CD14-positive monocyte (primary cell): ENCODE data around the gene RAB25. TPM values are rescaled to one million over a fixed set of nuclear protein-coding genes. Genes with fewer than 3 reads are reported as not detected.

Experiments
- DNase-seq, 3 donors: peaks; one replicate each; pipeline ENCODE4 v3.0.0-alpha.2; 2011 to 2022
- H2AFZ ChIP-seq: 2 replicates; pipeline ENCODE4 v1.6.0; 2012; ENCODE audit warnings: mild to moderate bottlenecking, low read depth, low read length, inconsistent platforms; ENCODE audit not compliant: insufficient read depth, poor library complexity, severe bottlenecking
- H3K27ac ChIP-seq, 2 donors: 1 replicate in 1 of 2; 2 replicates in 1 of 2; pipeline ENCODE4 v1.5.1; 2012 to 2013; ENCODE audit warnings: low read length in 2 of 2, control low read depth in 1 of 2, inconsistent platforms in 1 of 2, low read depth in 1 of 2, mild to moderate bottlenecking in 1 of 2
- H3K27me3 ChIP-seq, 2 donors: one replicate each; pipeline versions ENCODE4 v1.6.0 to v1.6.1; 2011 to 2013; ENCODE audit warnings: low read length in 2 of 2; ENCODE audit not compliant: control insufficient read depth in 2 of 2, insufficient read depth in 2 of 2
- H3K36me3 ChIP-seq, 2 donors: replicated peaks in 1 of 2; 1 replicate in 1 of 2; 2 replicates in 1 of 2; pipeline versions ENCODE4 v1.5.1 to v1.6.1; 2012 to 2013; ENCODE audit warnings: low read length in 2 of 2, control low read depth in 1 of 2, inconsistent platforms in 1 of 2, mild to moderate bottlenecking in 1 of 2; ENCODE audit not compliant: insufficient read depth in 2 of 2, control insufficient read depth in 1 of 2
- H3K4me1 ChIP-seq, 2 donors: 1 replicate in 1 of 2; 2 replicates in 1 of 2; pipeline versions ENCODE4 v1.5.1 to v1.6.1; 2012 to 2013; ENCODE audit warnings: low read length in 2 of 2, control low read depth in 1 of 2, inconsistent platforms in 1 of 2, mild to moderate bottlenecking in 1 of 2, moderate library complexity in 1 of 2; ENCODE audit not compliant: insufficient read depth in 2 of 2, control insufficient read depth in 1 of 2
- H3K4me2 ChIP-seq: replicated peaks from 2 replicates; pipeline ENCODE3; 2012; ENCODE audit warnings: low read length, moderate library complexity, mild to moderate bottlenecking; ENCODE audit not compliant: poor library complexity, severe bottlenecking; ENCODE audit errors: extremely low read depth
- H3K4me3 ChIP-seq, 3 experiments: fragments of 200-600 bp in 1 of 3; sonication (generic) in 1 of 3; replicated peaks in 1 of 3; 1 replicate in 2 of 3; 2 replicates in 1 of 3; pipeline ENCODE4 v1.5.1; 2011 to 2013; ENCODE audit warnings: low read length in 3 of 3, mild to moderate bottlenecking in 3 of 3, control low read depth in 2 of 3, low read depth in 2 of 3, inconsistent platforms in 1 of 3, moderate library complexity in 1 of 3
- H3K79me2 ChIP-seq: 2 replicates; pipeline ENCODE4 v1.6.0; 2012; ENCODE audit warnings: mild to moderate bottlenecking, control low read depth, inconsistent platforms, low read length, moderate library complexity; ENCODE audit not compliant: insufficient read depth
- H3K9ac ChIP-seq: 2 replicates; pipeline ENCODE4 v1.6.0; 2017; ENCODE audit warnings: low read length, mild to moderate bottlenecking; ENCODE audit not compliant: insufficient read depth, poor library complexity, severe bottlenecking
- H3K9me3 ChIP-seq, 2 donors: replicated peaks in 1 of 2; 1 replicate in 1 of 2; 2 replicates in 1 of 2; pipeline versions ENCODE4 v1.5.1 to v1.6.1; 2012 to 2013; ENCODE audit warnings: low read length in 2 of 2, control low read depth in 1 of 2; ENCODE audit not compliant: control insufficient read depth in 1 of 2, insufficient read depth in 1 of 2
- H4K20me1 ChIP-seq: 2 replicates; pipeline ENCODE4 v1.6.0; 2012; ENCODE audit warnings: mild to moderate bottlenecking, low read length, control low read depth, moderate library complexity; ENCODE audit not compliant: insufficient read depth
- H3K27ac Mint-ChIP-seq, 7 donors: one replicate each; pipeline ENCODE4 v1.8.0; 2020; ENCODE audit warnings: mild to moderate bottlenecking in 7 of 7, mixed read lengths in 7 of 7, moderate library complexity in 6 of 7, inconsistent platforms in 2 of 7
- H3K27me3 Mint-ChIP-seq, 3 donors: one replicate each; pipeline ENCODE4 v1.8.0; 2021 to 2022; ENCODE audit warnings: low read depth in 3 of 3, mild to moderate bottlenecking in 3 of 3, mixed read lengths in 3 of 3, moderate library complexity in 3 of 3, inconsistent platforms in 1 of 3
- H3K36me3 Mint-ChIP-seq, 2 donors: one replicate each; pipeline ENCODE4 v1.8.0; 2020; ENCODE audit warnings: mixed read lengths in 2 of 2, inconsistent platforms in 1 of 2, mild to moderate bottlenecking in 1 of 2
- H3K4me1 Mint-ChIP-seq: one replicate; pipeline ENCODE4 v1.8.0; 2020; ENCODE audit warnings: mild to moderate bottlenecking, mixed read lengths
- H3K4me3 Mint-ChIP-seq, 2 donors: one replicate each; pipeline ENCODE4 v1.8.0; 2020; ENCODE audit warnings: mild to moderate bottlenecking in 2 of 2, mixed read lengths in 2 of 2, moderate library complexity in 1 of 2
- H3K9me3 Mint-ChIP-seq, 7 donors: one replicate each; pipeline ENCODE4 v1.8.0; 2020 to 2022; ENCODE audit warnings: mixed read lengths in 7 of 7, mild to moderate bottlenecking in 6 of 7, moderate library complexity in 6 of 7, inconsistent platforms in 2 of 7
- CTCF ChIP-seq: fragments of 200-600 bp; IDR thresholded peaks from one replicate; pipeline ENCODE4 v1.8.0; 2022; ENCODE audit warnings: antibody characterized with exemption, mild to moderate bottlenecking
- WGBS: methylation state at CpG from one replicate; pipeline ENCODE4 v1.1.5; 2013; ENCODE audit warnings: missing lambda C conversion rate; ENCODE audit not compliant: insufficient coverage; 5-methylcytosine and 5-hydroxymethylcytosine counted together
- intact Hi-C, 2 donors: fragments of 100-400 bp; cut with micrococcal nuclease; formaldehyde crosslinking; loops; one replicate each; pipeline versions ENCODE4 v1.15.0 to v1.15.1; 2023
- polyA plus RNA-seq, 3 donors: library from polyadenylated mRNA; depleted of rRNA in 1 of 3; unstranded in 2 of 3; stranded (reverse) in 1 of 3; fragments of 300-500 nt in 2 of 3; fragments of >200 nt in 1 of 3; fragmentation: Illumina TruSeq in 2 of 3; gene quantifications; 1 replicate in 2 of 3; 2 replicates in 1 of 3; pipeline ENCODE4 v1.2.3, GENCODE V29; 2012 to 2021

Gene RAB25
- polyA plus RNA-seq, 3 donors, result 0.23 TPM; not detected in 2

GRCh38 chr1:156020293-156021092, 40.5 kb upstream of the RAB25 start, which contains the start of gene SSR2:
SSR2 (minus strand) TSS chr1:156020951; CDS start chr1:156020167, 784 bp downstream.
- peak within 1 kb of the TSS; percentile 45 to 81 for H3K27ac ChIP-seq

More at GRCh38 chr1:156020293-156021092, 40.5 kb upstream of the RAB25 start, which contains the start of gene SSR2:
- peaks cover 44% of the 10 kb centered on the region for H3K79me2 ChIP-seq
- peak within 1 kb of the TSS; percentile 74 for H2AFZ ChIP-seq
- peak within 1 kb of the TSS; percentile 65 for H3K9ac ChIP-seq
- intact Hi-C loops, result loop anchor here (2.0 to 5.0 kb wide), 2 partner anchors 34 to 37 kb away; partner anchors contain the start of gene LAMTOR2 (in 1 of the 2)
- H3K4me2 ChIP-seq, result peak within 1 kb of the TSS; percentile 95
- DNase-seq, result peak; percentile 80 to 89 (median 87)
- H3K27me3 ChIP-seq, result no peaks in the 10 kb centered on the region
- Mint-ChIP-seq H3K4me3 (peak within 1 kb of the TSS; percentile 91 to 94), H3K27me3 (peaks cover 9 to 10% (median 10%) of the 10 kb centered on the region in 3 donors), H3K9me3 (peaks cover 0 to 6% (median 0%) of the 10 kb centered on the region in 7 donors), H3K27ac (peak within 1 kb of the TSS; percentile 84 to 97 (median 92)), H3K4me1 (peaks cover 15% of the 10 kb centered on the region), H3K36me3 (peaks cover 22 to 41% of the 10 kb centered on the region in 2 donors)
- peak within 1 kb of the TSS; percentile 51 to 92 (median 81) for H3K4me3 ChIP-seq
- TF ChIP-seq CTCF, result no peak
- H3K9me3 ChIP-seq, result no peaks in the 10 kb centered on the region
- under 1% methylated on average over 39 of the region's 45 CpGs for WGBS
- H4K20me1 ChIP-seq, result peaks cover 18% of the 10 kb centered on the region
- H3K4me1 ChIP-seq, result peaks cover 18 to 23% of the 10 kb centered on the region in 2 donors
- peaks cover 14 to 33% of the 10 kb centered on the region in 2 donors for H3K36me3 ChIP-seq
